GM23338 (cell line): ENCODE results near the gene ZFYVE26. TPM values are rescaled to one million over a fixed set of nuclear protein-coding genes. Genes with fewer than 3 reads are reported as not detected.

ENCODE experiments used
- ATAC-seq: fragments of 200-7000 bp; cut with Tn5 transposase; 3 replicates; pipeline ENCODE4 v1.9.1; 2020
- DNase-seq: peaks from one replicate; pipeline ENCODE4 v3.0.0-alpha.2; 2015; ENCODE audit warnings: low spot score
- H2AFZ ChIP-seq: fragments of 200-600 bp; sonication (generic); 2 replicates; pipeline ENCODE4 v1.8.0; 2016; ENCODE audit warnings: antibody characterized with exemption, mild to moderate bottlenecking, moderate library complexity
- H3F3A ChIP-seq: fragments of 200-600 bp; sonication (generic); replicated peaks from 2 replicates; pipeline ENCODE4 v1.8.0; 2017; ENCODE audit warnings: antibody characterized with exemption, mixed run types, low read depth
- H3K27ac ChIP-seq: fragments of 200-600 bp; sonication (generic); 2 replicates; pipeline ENCODE4 v1.6.1; 2016; ENCODE audit warnings: low read depth
- H3K27me3 ChIP-seq: fragments of 200-600 bp; sonication (generic); 2 replicates; pipeline ENCODE4 v1.8.0; 2016; ENCODE audit warnings: mild to moderate bottlenecking, mixed run types, moderate library complexity; ENCODE audit not compliant: insufficient read depth
- H3K36me3 ChIP-seq: fragments of 200-600 bp; sonication (generic); 2 replicates; pipeline ENCODE4 v1.8.0; 2016; ENCODE audit warnings: mild to moderate bottlenecking; ENCODE audit not compliant: insufficient read depth
- H3K4me1 ChIP-seq: fragments of 200-600 bp; sonication (generic); 2 replicates; pipeline ENCODE4 v1.8.0; 2016; ENCODE audit warnings: mild to moderate bottlenecking, moderate library complexity; ENCODE audit not compliant: insufficient read depth
- H3K4me2 ChIP-seq: fragments of 200-600 bp; sonication (generic); 2 replicates; pipeline ENCODE4 v1.7.1; 2017; ENCODE audit warnings: mixed run types
- H3K4me3 ChIP-seq: fragments of 200-600 bp; sonication (generic); 2 replicates; pipeline ENCODE4 v1.6.1; 2016; ENCODE audit warnings: mixed run types
- H3K79me2 ChIP-seq: fragments of 200-600 bp; sonication (generic); replicated peaks from 2 replicates; pipeline ENCODE4 v1.8.0; 2017; ENCODE audit warnings: mild to moderate bottlenecking; ENCODE audit not compliant: insufficient read depth
- H3K9me2 ChIP-seq: fragments of 200-600 bp; sonication (generic); 2 replicates; pipeline ENCODE4 v1.8.0; 2017; ENCODE audit not compliant: insufficient read depth
- H4K20me1 ChIP-seq: fragments of 200-600 bp; sonication (generic); replicated peaks from 2 replicates; pipeline ENCODE4 v1.8.0; 2017; ENCODE audit warnings: mild to moderate bottlenecking; ENCODE audit not compliant: insufficient read depth
- H3K27ac Mint-ChIP-seq: 2 replicates; pipeline ENCODE4 v1.8.0; 2020; ENCODE audit warnings: inconsistent platforms, mild to moderate bottlenecking, moderate library complexity, mixed read lengths
- H3K27me3 Mint-ChIP-seq: 3 replicates; pipeline ENCODE4 v1.8.0; 2022; ENCODE audit warnings: low read depth, mild to moderate bottlenecking, moderate library complexity, mixed read lengths, inconsistent platforms; ENCODE audit not compliant: insufficient read depth, poor library complexity
- H3K36me3 Mint-ChIP-seq: 3 replicates; pipeline ENCODE4 v1.8.0; 2021; ENCODE audit warnings: low read depth, mild to moderate bottlenecking, inconsistent platforms, moderate library complexity, mixed read lengths
- H3K4me1 Mint-ChIP-seq: 3 replicates; pipeline ENCODE4 v1.8.0; 2020; ENCODE audit warnings: mild to moderate bottlenecking, inconsistent platforms, mixed read lengths
- H3K4me3 Mint-ChIP-seq: 3 replicates; pipeline ENCODE4 v1.8.0; 2021; ENCODE audit warnings: moderate library complexity, mild to moderate bottlenecking, inconsistent platforms, mixed read lengths
- H3K9me3 Mint-ChIP-seq: 3 replicates; pipeline ENCODE4 v1.8.0; 2020; ENCODE audit warnings: moderate library complexity, mild to moderate bottlenecking, inconsistent platforms, mixed read lengths
- CREB1 ChIP-seq: fragments of 250-450 bp; sonication (Bioruptor Pico); IDR thresholded peaks from 2 replicates; pipeline ENCODE4 v1.5.0; 2020; ENCODE audit warnings: low read depth, mild to moderate bottlenecking, moderate library complexity
- EZH2 ChIP-seq: fragments of 200-600 bp; sonication (generic); IDR thresholded peaks from one replicate; pipeline ENCODE4 v1.8.0; 2017; ENCODE audit warnings: antibody characterized with exemption, mild to moderate bottlenecking, low read depth; ENCODE audit not compliant: unreplicated experiment
- EZH2phosphoT487 ChIP-seq: fragments of 200-600 bp; sonication (generic); IDR thresholded peaks from one replicate; pipeline ENCODE4 v1.8.1; 2018; ENCODE audit warnings: antibody characterized with exemption; ENCODE audit not compliant: unreplicated experiment
- JUNB ChIP-seq: IDR thresholded peaks from one replicate; pipeline ENCODE4 v1.6.1; 2016; ENCODE audit warnings: antibody characterized with exemption; ENCODE audit not compliant: unreplicated experiment
- NANOG ChIP-seq: IDR thresholded peaks from 2 replicates; pipeline ENCODE4 v1.6.1; 2016; ENCODE audit warnings: antibody characterized with exemption, borderline replicate concordance
- POLR2AphosphoS5 ChIP-seq: IDR thresholded peaks from 2 replicates; pipeline ENCODE4 v1.6.1; 2016; ENCODE audit warnings: antibody characterized with exemption, low read depth
- STAT1 ChIP-seq: IDR thresholded peaks from one replicate; pipeline ENCODE4 v1.6.1; 2016; ENCODE audit warnings: antibody characterized with exemption; ENCODE audit not compliant: unreplicated experiment
- ZNF114 ChIP-seq: fragments of 250-450 bp; sonication (Bioruptor Pico); IDR thresholded peaks from 2 replicates; pipeline ENCODE4 v1.5.0; 2020; ENCODE audit warnings: mild to moderate bottlenecking, moderate library complexity
- ZNF331 ChIP-seq: fragments of 250-450 bp; sonication (Bioruptor Pico); IDR thresholded peaks from 2 replicates; pipeline ENCODE4 v1.5.0; 2020; ENCODE audit warnings: low read depth, mild to moderate bottlenecking, moderate library complexity
- polyA plus RNA-seq: library from polyadenylated mRNA; unstranded; fragments of >200 nt; fragmentation: Nextera tagmentation; extraction: Ambion mirVana; gene quantifications from 2 replicates; pipeline ENCODE4 v1.2.1, GENCODE V29; 2016
- total RNA-seq: library from RNA; depleted of rRNA; stranded (reverse); fragments of >200 nt; shearing (Covaris generic); gene quantifications from 2 replicates; pipeline ENCODE4 v1.2.3, GENCODE V29; 2014
- TF ChIP-seq, protein P1 (sequence below): IDR thresholded peaks from one replicate; pipeline ENCODE4 v1.6.1; 2018; ENCODE audit warnings: antibody characterized with exemption; ENCODE audit not compliant: unreplicated experiment
- TF ChIP-seq, protein P2 (sequence below), 2 experiments: fragments of 200-600 bp in 1 of 2; sonication (generic) in 1 of 2; conservative IDR thresholded peaks; 2 replicates each; pipeline versions ENCODE4 v1.5.1 to v1.6.1; 2016 to 2017; ENCODE audit warnings: antibody characterized with exemption in 2 of 2, low read depth in 2 of 2, mild to moderate bottlenecking in 2 of 2, moderate library complexity in 1 of 2
- TF ChIP-seq, protein P3 (sequence below): IDR thresholded peaks from 2 replicates; pipeline ENCODE4 v1.6.1; 2016; ENCODE audit warnings: antibody characterized with exemption
- TF ChIP-seq, protein P4 (sequence below): fragments of 250-450 bp; sonication (Bioruptor Pico); IDR thresholded peaks from 2 replicates; pipeline ENCODE4 v1.5.0; 2020; ENCODE audit warnings: mild to moderate bottlenecking, moderate library complexity

ZFYVE26 gene
- total and polyA plus RNA-seq, 2 experiments from 2014 or later: 5.6 to 36.0 TPM

DNA sequence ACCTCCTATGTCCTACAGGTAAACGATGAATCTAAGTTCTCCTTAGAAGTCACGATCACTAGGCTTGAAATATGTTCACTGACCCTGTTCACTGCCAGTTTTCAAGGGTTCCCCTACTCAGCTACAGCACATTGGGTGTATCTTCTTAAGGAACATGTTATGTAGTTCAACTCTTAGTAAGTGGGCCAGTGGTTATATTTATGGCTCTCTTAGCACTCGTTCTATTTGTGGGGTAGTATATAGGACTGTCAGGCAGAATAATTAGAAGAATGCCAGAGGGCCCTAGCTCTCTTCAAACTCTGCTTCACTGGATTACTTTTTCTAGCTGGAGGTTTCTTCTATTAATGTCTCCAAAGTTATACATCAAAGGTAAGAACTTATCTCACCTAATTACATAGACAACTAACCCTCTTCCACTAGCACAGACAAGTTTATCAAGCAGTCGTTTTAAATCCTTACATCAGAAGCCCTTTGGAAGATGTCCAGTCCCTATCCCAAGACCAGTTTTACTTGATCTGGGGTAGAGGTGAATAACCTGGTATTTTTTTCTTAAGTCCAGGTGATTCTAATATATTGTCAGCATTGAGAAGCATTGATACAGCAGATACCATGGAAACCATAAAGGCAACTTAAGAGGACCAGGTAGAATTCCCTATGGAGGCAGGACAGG lies 39.6 kb downstream of the ZFYVE26 start:
- Histone ChIP-seq H3K9me2 (no peaks in the 10 kb centered on the region), H3K27me3 (no peaks in the 10 kb centered on the region), H3K27ac (no peak overlapping the region), H3K36me3 (peaks cover 55% of the 10 kb centered on the region), H3K4me2 (no peak overlapping the region), H3K4me3 (no peak overlapping the region), H3K4me1 (no peaks in the 10 kb centered on the region), H4K20me1 (no peaks in the 10 kb centered on the region), H3F3A (no peaks in the 10 kb centered on the region), H3K79me2 (no peaks in the 10 kb centered on the region), H2AFZ (no peak overlapping the region)
- TF ChIP-seq STAT1 (no peak), POLR2AphosphoS5 (no peak), EZH2 (no peak), JUNB (no peak), ZNF331 (no peak), EZH2phosphoT487 (no peak), CREB1 (CRISPR knock-in tag) (no peak), ZNF114 (CRISPR knock-in tag) (no peak), NANOG (no peak)
- TF ChIP-seq, protein P1, sequence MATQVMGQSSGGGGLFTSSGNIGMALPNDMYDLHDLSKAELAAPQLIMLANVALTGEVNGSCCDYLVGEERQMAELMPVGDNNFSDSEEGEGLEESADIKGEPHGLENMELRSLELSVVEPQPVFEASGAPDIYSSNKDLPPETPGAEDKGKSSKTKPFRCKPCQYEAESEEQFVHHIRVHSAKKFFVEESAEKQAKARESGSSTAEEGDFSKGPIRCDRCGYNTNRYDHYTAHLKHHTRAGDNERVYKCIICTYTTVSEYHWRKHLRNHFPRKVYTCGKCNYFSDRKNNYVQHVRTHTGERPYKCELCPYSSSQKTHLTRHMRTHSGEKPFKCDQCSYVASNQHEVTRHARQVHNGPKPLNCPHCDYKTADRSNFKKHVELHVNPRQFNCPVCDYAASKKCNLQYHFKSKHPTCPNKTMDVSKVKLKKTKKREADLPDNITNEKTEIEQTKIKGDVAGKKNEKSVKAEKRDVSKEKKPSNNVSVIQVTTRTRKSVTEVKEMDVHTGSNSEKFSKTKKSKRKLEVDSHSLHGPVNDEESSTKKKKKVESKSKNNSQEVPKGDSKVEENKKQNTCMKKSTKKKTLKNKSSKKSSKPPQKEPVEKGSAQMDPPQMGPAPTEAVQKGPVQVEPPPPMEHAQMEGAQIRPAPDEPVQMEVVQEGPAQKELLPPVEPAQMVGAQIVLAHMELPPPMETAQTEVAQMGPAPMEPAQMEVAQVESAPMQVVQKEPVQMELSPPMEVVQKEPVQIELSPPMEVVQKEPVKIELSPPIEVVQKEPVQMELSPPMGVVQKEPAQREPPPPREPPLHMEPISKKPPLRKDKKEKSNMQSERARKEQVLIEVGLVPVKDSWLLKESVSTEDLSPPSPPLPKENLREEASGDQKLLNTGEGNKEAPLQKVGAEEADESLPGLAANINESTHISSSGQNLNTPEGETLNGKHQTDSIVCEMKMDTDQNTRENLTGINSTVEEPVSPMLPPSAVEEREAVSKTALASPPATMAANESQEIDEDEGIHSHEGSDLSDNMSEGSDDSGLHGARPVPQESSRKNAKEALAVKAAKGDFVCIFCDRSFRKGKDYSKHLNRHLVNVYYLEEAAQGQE: no peak
- TF ChIP-seq, protein P2, sequence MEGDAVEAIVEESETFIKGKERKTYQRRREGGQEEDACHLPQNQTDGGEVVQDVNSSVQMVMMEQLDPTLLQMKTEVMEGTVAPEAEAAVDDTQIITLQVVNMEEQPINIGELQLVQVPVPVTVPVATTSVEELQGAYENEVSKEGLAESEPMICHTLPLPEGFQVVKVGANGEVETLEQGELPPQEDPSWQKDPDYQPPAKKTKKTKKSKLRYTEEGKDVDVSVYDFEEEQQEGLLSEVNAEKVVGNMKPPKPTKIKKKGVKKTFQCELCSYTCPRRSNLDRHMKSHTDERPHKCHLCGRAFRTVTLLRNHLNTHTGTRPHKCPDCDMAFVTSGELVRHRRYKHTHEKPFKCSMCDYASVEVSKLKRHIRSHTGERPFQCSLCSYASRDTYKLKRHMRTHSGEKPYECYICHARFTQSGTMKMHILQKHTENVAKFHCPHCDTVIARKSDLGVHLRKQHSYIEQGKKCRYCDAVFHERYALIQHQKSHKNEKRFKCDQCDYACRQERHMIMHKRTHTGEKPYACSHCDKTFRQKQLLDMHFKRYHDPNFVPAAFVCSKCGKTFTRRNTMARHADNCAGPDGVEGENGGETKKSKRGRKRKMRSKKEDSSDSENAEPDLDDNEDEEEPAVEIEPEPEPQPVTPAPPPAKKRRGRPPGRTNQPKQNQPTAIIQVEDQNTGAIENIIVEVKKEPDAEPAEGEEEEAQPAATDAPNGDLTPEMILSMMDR (conservative IDR thresholded peaks at IDR 0.05; ENCODE audit: low read depth in 2 of 2): no peak
- TF ChIP-seq, protein P3, sequence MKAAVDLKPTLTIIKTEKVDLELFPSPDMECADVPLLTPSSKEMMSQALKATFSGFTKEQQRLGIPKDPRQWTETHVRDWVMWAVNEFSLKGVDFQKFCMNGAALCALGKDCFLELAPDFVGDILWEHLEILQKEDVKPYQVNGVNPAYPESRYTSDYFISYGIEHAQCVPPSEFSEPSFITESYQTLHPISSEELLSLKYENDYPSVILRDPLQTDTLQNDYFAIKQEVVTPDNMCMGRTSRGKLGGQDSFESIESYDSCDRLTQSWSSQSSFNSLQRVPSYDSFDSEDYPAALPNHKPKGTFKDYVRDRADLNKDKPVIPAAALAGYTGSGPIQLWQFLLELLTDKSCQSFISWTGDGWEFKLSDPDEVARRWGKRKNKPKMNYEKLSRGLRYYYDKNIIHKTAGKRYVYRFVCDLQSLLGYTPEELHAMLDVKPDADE: no peak
- TF ChIP-seq, protein P4, sequence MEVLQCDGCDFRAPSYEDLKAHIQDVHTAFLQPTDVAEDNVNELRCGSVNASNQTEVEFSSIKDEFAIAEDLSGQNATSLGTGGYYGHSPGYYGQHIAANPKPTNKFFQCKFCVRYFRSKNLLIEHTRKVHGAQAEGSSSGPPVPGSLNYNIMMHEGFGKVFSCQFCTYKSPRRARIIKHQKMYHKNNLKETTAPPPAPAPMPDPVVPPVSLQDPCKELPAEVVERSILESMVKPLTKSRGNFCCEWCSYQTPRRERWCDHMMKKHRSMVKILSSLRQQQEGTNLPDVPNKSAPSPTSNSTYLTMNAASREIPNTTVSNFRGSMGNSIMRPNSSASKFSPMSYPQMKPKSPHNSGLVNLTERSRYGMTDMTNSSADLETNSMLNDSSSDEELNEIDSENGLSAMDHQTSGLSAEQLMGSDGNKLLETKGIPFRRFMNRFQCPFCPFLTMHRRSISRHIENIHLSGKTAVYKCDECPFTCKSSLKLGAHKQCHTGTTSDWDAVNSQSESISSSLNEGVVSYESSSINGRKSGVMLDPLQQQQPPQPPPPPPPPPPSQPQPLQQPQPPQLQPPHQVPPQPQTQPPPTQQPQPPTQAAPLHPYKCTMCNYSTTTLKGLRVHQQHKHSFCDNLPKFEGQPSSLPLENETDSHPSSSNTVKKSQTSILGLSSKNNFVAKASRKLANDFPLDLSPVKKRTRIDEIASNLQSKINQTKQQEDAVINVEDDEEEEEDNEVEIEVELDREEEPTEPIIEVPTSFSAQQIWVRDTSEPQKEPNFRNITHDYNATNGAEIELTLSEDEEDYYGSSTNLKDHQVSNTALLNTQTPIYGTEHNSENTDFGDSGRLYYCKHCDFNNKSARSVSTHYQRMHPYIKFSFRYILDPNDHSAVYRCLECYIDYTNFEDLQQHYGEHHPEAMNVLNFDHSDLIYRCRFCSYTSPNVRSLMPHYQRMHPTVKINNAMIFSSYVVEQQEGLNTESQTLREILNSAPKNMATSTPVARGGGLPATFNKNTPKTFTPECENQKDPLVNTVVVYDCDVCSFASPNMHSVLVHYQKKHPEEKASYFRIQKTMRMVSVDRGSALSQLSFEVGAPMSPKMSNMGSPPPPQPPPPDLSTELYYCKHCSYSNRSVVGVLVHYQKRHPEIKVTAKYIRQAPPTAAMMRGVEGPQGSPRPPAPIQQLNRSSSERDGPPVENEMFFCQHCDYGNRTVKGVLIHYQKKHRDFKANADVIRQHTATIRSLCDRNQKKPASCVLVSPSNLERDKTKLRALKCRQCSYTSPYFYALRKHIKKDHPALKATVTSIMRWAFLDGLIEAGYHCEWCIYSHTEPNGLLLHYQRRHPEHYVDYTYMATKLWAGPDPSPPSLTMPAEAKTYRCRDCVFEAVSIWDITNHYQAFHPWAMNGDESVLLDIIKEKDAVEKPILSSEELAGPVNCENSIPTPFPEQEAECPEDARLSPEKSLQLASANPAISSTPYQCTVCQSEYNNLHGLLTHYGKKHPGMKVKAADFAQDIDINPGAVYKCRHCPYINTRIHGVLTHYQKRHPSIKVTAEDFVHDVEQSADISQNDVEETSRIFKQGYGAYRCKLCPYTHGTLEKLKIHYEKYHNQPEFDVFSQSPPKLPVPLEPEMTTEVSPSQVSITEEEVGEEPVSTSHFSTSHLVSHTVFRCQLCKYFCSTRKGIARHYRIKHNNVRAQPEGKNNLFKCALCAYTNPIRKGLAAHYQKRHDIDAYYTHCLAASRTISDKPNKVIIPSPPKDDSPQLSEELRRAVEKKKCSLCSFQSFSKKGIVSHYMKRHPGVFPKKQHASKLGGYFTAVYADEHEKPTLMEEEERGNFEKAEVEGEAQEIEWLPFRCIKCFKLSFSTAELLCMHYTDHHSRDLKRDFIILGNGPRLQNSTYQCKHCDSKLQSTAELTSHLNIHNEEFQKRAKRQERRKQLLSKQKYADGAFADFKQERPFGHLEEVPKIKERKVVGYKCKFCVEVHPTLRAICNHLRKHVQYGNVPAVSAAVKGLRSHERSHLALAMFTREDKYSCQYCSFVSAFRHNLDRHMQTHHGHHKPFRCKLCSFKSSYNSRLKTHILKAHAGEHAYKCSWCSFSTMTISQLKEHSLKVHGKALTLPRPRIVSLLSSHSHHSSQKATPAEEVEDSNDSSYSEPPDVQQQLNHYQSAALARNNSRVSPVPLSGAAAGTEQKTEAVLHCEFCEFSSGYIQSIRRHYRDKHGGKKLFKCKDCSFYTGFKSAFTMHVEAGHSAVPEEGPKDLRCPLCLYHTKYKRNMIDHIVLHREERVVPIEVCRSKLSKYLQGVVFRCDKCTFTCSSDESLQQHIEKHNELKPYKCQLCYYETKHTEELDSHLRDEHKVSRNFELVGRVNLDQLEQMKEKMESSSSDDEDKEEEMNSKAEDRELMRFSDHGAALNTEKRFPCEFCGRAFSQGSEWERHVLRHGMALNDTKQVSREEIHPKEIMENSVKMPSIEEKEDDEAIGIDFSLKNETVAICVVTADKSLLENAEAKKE (CRISPR knock-in tag): no peak
- H3K27ac Mint-ChIP-seq: no peak overlapping the region
- DNase-seq (no peak), ATAC-seq (no peak)
- no peaks in the 10 kb centered on the region for H3K4me1 Mint-ChIP-seq
- H3K9me3 Mint-ChIP-seq: no peaks in the 10 kb centered on the region
- H3K36me3 Mint-ChIP-seq: peaks cover 69% of the 10 kb centered on the region
- no peaks in the 10 kb centered on the region for H3K27me3 Mint-ChIP-seq
- H3K4me3 Mint-ChIP-seq: no peak overlapping the region
